ENCODE results near the gene PRKAG2.
A peak's percentile ranks its signal among the peaks of the same experiment; 100 is the strongest.

PRKAG2 gene

DNA sequence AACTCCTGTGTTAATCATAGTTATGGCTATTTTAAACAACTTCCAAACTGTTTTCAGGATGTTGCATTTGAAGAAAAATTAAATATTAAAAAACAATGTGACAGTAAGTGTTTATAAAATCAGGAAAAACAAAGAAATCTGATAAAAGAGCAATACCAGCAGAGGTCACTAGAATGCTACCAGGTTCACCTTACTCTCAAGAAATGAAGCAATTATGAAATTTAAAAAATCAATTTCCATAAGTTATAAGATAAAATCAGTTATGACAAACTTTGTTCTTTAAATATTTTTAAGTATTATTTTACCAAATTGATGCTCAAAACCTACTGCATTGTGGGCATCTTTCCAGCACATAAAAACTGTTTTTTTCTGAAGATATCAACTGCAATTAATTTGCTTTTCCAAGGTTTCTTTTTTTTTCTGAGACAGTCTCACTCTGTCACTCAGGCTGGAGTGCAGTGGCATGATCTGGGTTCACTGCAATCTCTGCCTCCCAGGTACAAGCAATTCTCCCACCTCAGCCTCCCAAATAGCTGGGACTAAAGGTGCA is 306.5 kb downstream of the PRKAG2 start:
- DNase-seq = no peak

GRCh38 chr7:151568956-151569940 is 307.7 kb downstream of the PRKAG2 start:
- DNase-seq = no peak

DNA sequence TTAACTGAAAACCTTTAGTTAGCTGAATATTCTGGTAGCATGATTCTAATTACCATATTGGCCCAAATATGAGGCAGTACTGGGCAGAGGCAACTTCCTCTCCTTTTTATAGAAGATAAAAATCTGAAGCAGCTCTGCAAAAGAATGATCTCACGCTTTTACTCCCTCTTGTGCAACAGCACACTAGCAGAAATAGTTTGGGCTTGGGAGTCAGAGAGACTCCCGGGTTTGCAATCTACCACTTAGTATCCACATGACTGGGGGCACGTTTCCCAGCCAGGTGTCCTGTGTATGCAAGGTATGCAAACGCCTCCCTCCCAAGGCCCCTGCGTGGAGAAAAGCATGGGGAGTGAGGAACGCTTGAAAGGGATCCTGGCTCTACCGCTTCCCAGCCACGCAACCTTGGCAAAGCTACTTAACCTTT is 310.0 kb downstream of the PRKAG2 start:
- peak in 1 of 2 donors; percentile 30 for DNase-seq

DNA sequence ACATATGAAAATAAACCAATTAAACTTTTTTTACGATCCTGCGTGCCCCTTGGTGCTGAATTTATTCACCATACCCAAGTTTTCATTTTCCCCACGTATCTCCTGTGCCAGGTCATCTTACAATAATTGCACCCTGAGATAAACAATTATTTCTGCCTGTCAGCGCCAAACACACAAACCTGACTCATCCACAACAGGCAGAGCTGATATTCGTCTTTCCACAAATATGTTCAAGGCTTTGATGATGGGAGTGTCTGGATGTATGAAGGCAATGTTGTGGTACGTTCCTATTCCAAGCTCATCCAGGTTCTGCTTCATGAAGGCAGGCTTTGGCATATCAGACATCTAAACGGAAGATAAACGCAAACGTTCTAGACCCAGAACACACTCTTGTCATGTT is 311.4 kb downstream of the PRKAG2 start:
- no peak for DNase-seq

- no peak for DNase-seq
Measured at GRCh38 chr7:151560243-151560642, 316.7 kb downstream of the PRKAG2 start.

- DNase-seq = no peak
Measured at GRCh38 chr7:151559557-151560183, 317.2 kb downstream of the PRKAG2 start.

DNA sequence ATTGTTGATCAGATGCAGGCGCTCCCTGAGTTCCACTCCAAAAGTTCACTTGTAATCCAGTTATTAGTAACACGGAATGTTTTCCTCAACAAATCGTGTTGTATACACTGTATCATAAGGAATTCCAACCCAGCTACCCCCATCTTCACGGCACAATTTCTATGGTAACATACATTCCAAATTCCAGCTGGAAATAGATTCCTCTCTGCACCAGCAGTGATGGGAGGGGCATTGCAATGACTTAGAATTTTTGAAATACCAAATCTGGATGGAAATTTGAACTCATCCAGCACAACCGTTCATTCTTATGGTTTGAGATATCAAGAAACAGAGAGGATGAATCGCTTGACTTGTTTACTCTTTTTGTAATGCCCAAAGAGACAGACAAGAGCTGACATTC is 318.3 kb downstream of the PRKAG2 start:
- no peak for DNase-seq

- DNase-seq = no peak
Measured at GRCh38 chr7:151556592-151556991, 320.3 kb downstream of the PRKAG2 start.

DNA sequence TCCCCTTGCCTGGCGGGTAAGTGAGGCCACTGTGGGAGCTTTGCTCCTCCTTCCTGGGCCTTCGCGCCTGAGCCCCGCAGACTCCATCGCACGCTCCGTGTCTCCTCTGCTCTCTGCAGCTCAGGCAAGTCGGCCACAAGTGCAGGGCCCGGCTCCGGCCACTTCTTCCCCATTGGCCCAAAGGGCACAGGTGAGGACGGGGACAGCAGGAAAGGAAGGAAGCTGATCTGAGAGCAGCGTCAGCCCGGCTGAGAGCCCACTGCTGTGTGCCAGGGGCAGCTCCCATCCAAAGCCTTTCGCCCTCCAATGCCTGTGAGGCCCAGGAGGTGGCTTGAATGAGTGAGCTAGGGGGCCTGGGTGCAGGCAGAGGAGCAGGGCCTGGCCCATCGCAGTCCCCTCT is 323.6 kb downstream of the PRKAG2 start:
- no peak for DNase-seq

- DNase-seq = no peak
Measured at GRCh38 chr7:151552352-151553028, 324.4 kb downstream of the PRKAG2 start.

GRCh38 chr7:151551820-151552219 is 325.1 kb downstream of the PRKAG2 start:
- no peak for DNase-seq

GRCh38 chr7:151550656-151551286 is 326.1 kb downstream of the PRKAG2 start:
- DNase-seq = no peak

GRCh38 chr7:151549644-151550043 is 327.3 kb downstream of the PRKAG2 start:
- no peak for DNase-seq

DNA sequence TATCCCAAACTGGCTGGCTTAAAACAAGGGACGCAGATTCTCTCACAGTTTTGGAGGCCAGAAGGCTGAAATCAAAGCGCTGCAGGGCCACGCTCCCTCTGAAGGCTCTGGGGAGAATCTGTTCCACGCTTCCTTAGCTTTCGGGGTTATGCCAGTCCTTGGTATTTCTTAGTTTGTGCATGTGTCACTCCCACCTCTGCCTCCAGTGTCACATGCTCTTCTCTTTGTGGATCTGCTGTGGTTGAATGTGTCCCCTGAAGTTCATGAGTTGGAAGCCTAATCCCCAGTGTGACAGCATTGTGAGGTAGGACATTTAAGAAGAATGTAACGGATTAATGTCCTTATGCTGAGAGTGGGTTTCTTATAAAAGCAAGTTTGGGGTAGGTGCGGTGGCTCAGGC is 327.8 kb downstream of the PRKAG2 start:
- DNase-seq = no peak

- DNase-seq = no peak
Measured at GRCh38 chr7:151544183-151544582, 332.7 kb downstream of the PRKAG2 start.

DNA sequence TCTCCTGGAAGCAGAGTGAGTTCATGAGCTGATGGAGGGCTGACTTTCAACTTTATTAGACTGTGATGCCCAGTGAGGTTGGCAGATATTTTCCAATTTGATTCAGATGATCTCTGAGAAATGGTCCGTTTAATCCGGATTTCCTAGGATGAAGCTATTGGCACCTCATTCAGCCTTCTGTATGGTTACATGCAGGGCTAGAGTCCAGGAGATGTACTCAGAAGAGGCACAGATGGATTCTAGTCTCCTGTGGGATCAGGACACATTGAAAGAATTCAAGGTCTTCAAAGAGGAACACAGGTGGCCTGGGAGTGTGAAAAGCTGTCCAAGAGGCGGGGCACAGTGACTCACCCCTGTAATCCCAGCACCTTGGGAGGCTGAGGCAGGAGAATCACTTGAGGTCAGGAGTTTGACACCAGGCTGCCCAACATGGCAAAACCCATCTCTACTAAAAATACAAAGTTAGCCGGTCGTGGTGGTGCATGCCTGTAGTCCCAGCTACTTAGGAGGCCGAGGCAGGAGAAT is 334.2 kb downstream of the PRKAG2 start:
- DNase-seq = no peak

- no peak for DNase-seq
Measured at GRCh38 chr7:151541709-151542499, 335.0 kb downstream of the PRKAG2 start.

GRCh38 chr7:151540146-151540545 is 336.8 kb downstream of the PRKAG2 start:
- no peak for DNase-seq

GRCh38 chr7:151539088-151539671 is 337.7 kb downstream of the PRKAG2 start:
- DNase-seq = peak; percentile 24 to 45

DNA sequence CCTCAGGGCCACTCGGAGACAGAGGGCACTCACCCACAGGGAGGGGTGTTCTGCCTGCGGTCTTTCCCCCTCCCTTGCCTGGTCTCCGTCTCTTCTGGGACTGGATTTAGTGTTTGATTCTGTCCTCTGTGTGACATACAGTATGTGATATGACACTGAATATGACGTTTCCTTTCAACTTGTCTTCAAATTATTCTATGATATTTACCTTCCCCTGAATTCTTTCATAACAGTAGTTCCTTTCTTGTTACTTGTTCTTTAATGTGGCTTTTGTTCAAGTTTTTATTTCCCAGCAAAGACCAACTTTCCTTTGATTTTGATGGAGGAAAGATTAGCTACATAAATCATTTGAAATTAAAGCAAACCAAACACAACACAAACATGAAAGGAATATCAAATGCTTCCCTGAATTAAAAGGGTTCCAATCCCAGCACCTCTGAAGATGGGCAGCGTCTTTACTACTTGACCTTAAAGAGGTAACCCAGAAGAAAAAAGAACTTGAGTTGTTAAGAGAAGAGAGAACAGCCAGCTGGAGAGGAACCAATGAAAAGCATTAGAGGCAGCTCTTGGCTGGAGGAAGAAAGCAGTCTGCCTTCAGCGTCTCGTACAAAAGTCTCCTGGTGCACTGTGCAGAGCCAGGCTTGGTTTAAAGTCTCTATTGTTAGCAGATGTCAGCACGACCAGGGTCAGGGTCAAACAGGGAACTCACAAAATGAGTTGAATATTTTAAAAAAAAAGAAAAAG is 338.9 kb downstream of the PRKAG2 start:
- peak in 1 of 2 donors; percentile 75 for DNase-seq

Data from hippocampal formation (tissue), 2 donors.